HG03520 (cell line): ENCODE data around the gene TMEM59L.
A peak's percentile ranks its signal among the peaks of the same experiment; 100 is the strongest.
"Not testable (repeated sequence)": the region's sequence is repeated elsewhere in the genome, so short reads cannot be mapped to it uniquely, and the experiment has no call there.

Source experiments
- ATAC-seq: cut with Tn5 transposase; IDR thresholded peaks from one replicate; pipeline ENCODE4 v1.9.1; 2021; ENCODE audit warnings: mild to moderate bottlenecking, moderate library complexity; ENCODE audit not compliant: unreplicated experiment

TMEM59L gene

DNA sequence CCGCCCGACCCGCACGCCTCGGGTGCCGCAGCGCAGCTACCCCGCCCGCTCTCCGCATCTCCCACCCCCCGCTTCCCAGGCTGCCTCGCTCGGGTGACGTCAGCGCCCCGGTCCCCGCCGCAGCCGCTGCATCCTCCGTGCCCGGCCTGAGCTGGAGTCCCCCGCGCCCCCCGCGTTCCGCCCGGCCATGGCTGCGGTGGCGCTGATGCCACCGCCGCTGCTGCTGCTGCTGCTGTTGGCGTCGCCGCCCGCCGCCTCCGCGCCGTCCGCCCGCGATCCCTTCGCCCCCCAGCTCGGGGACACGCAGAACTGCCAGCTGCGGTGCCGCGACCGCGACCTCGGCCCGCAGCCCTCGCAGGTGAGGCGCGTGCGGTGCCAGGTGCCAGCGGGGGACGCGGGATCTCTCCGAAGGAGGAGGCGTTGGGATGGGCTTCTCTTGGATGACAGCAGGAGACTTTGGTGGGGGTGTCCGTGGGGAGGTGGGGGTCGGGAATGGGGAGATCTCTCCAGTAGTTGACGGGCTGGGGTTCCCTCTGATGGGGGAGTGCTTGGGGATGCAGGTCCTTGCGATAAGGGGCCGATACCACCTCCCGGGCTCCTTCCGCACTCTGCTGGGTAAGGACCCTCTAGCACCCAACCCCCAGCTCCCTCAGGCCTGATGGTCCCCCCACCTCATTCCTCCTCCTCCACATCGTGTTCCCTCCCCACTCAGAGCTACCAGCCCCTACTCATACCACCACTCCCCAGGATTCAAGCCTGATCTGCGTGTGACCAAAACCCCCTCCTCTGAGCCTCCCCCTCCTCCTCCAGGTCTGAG, at the start of gene TMEM59L:
TMEM59L (plus strand) TSS at position 99 of the 817 bp plus-strand sequence; CDS start at position 188, 89 bp downstream.
- ATAC-seq = no peak

DNA sequence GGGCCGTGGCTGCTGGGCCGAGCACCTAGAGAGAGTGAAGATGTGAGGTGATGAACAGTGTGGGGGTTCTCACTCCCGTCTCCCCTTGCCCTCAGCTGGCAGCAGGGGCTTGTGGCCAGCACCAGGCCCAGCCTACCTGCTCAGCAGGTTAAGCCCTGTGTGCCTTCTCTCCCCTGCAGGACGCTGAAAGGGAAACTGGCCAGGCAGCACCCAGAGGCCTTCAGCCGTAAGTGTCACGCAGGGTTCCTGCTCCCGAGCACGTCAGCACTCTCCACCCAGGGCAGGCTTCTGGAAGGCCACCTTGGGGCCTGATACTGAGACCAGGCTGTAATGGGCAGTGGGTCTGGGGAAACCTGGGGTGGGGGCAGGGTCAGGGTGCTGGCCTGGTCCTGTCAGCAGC, 45.7 kb upstream of the TMEM59L start:
- ATAC-seq = no peak

DNA sequence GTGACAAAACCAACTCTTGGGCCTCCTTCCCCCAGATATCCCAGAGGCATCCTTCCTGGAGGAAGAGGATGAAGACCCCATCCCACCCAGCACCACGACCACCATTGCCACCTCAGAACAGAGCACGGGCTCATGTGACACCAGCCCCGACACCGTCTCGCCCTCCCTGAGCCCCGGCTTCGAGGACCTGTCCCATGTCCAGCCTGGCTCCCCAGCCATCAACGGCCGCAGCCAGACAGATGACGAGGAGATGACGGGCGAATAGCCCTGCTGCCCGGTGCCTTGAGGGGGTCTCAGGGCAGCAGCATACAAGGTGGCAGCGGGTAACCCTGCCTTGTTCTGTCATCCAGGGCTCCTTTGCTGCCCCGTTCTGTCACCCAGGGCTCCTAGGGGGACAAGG, 44.3 kb upstream of the TMEM59L start:
- ATAC-seq = no peak

DNA sequence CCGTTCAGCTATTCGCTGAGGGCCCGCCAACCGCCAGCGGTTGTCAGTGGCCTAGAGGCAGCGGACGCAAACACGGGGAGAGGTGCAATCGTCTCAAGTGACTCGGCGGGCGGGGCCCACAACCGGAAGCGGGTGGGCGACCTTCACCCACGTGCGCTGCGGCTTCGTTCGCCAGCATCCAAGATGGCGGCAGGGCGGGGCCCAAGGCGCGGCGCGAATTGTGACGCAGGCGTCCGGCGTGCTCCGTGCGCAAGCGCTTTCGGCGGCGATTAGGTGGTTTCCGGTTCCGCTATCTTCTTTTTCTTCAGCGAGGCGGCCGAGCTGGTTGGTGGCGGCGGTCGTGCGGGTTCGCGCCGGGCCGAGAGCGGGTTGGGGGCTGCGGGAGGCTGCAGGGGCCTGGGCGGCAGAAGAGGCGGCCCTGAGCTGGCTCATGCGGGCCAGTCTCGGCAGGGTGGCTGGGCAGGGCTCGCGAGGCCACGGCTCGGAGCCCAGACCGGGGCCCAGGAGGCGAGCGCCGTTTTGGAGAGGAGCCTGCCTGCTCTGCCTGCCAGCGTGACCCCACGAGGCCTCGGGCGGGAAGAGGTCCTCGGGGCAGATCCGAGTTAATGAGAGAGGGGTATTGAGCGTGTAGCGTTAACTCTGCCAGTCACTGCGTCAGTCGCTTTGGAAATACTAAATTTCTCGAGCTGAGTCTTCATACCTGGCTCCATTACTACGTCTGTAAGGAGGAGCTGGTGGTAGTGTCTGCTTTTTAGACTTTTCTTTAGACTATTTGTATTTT, 40.9 kb upstream of the TMEM59L start, which contains the start of gene UBA52:
UBA52 (plus strand) TSS at position 294 of the 781 bp plus-strand sequence. CDS start 1,444 bp downstream, outside the sequence.
- peak; percentile 87 for ATAC-seq

DNA sequence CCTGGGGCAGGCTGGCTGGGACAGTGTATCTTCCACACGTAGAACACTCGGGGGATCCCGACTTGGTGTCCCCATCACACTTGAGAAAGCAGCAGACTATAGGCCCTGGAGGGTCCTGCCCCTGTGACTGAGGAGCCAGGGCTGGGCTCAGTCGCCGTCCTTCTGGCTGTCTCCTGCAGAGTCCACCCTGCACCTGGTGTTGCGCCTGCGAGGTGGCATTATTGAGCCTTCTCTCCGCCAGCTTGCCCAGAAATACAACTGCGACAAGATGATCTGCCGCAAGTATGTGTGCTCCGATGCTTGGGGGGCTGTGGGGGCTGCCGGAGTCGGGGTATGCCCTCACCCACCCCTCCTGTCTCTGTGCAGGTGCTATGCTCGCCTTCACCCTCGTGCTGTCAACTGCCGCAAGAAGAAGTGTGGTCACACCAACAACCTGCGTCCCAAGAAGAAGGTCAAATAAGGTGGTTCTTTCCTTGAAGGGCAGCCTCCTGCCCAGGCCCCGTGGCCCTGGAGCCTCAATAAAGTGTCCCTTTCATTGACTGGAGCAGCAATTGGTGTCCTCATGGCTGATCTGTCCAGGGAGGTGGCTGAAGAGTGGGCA, 37.9 kb upstream of the TMEM59L start:
- no peak for ATAC-seq

DNA sequence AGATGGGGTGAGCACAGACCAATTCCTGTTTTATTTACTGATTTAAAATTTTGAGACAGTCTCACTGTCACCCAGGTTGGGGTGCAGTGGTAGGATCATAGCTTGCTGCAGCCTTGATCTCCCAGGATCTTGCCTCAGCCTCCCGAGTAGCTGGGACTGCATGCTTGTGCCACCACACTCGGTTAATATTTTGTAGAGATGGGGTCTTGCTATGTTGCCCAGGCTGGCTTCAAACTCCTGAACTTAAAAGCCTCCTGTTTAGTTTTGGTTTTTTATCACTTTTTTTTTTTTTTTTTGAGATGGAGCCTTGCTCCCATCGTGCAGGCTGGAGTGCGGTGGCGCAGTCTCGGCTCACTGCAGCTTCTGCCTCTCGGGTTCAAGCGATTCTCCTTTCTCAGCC, 36.3 kb upstream of the TMEM59L start:
- ATAC-seq = no peak

DNA sequence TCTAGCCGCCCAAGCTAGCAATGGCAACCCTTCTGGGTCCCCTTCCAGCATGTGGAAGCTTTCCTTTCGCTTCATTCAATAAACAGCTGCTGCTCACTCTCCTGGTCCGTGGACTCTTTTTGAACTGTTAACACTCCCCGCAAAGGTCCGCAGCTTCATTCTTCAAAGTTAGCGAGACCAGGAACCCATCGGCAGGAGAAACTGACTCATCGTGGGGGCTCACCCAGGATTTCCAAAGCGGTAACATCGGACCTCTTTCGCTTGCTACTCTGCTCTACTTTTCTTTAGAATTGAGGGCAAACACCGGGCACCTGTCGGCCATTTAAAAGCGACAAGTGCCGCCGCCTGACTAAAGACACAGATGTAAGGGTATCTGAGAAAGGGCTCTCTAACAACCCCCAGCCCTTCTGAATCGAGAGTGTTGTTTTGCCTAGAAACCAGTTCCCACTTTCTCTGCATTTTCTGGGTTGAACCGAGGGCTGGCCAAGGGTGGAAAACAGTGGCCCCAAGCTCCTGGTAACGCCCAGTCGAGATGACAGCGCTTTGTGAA, 35.2 kb upstream of the TMEM59L start:
- no peak for ATAC-seq

DNA sequence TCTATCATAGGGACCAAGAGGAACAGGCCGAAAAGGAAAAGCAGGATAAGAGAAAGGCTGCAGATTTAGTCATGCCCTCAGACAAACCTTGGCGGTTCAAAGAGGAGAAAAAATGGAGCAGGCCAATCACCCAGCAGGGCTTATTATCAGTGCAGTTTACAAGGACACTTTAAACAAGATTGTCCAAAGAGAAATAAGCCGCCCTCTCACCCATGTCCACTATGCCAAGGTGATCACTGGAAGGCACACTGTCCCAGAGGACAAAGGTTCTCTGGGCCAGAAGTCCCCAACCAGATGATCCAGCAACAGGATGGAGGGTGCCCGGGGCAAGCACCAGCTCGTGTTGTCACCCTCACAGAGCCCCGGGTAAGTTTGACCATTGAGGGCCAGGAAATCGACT, 32.4 kb upstream of the TMEM59L start:
- no peak for ATAC-seq

DNA sequence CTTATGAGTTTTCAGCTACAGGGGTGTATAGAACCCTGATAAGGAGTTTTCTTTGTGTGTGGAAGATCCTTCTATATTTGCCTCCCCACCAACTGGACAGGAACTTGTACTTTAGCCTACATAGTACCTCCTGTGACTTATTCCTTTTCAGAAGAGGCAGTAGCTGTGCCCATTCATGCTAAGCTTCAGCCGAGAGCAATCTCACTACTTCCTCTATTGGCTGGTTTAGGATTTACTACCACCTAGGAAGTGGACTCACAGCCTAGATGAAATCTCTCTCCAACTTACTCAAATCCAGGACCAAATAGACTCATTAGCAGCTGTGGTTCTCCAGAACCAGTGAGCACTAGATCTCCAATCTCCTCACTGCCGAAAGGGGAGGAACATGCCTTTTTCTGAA, 26.4 kb upstream of the TMEM59L start:
- no peak for ATAC-seq

DNA sequence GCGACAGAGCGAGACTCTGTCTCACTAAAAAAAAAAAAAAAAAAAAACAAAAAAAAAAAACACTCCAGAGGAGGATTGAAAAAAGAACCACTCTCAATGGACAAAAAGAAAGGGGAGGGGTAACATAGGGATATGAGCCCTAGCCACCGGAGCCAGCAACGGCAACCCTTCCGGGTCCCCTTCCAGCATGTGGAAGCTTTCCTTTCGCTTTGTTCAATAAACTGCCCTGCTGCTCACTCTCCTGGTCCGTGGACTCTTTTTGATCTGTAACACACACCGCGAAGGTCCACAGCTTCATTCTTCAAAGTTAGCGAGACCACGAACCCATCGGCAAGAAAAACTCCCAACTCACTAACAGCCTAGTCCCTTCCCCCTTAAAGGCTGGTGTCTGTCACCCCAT, 25.1 kb upstream of the TMEM59L start:
- ATAC-seq = no peak

DNA sequence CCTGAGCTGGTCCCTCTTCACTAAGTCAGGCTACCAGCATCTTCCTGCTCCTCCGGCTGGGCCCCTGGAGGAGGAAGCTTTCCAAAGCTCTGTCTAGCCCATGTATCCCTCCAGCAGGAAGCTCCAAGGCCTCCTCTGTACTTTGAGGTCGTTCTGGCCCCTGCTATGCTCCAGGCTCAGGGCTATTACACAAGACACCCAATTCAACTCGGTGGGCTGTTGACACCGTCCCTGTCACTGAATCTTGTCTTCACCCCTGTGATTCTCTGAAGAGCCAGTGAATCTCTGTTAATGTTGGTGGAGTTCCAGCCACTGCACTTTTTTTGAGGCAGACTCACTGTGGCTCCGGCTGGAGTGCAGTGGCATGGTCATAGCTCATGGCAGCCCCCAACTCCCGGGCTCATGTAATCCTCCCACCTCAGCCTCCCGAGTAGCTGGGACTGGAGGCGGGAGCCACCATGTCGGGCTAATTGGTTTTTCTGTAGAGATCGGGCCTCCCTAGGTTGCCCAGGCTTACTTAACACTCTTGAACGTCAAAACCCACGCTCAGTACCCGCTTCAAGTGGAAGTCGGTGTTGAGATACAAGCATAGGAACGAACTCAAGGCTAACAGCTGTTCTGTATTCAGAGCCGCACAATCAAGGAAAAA, 24.6 kb upstream of the TMEM59L start:
- no peak for ATAC-seq

DNA sequence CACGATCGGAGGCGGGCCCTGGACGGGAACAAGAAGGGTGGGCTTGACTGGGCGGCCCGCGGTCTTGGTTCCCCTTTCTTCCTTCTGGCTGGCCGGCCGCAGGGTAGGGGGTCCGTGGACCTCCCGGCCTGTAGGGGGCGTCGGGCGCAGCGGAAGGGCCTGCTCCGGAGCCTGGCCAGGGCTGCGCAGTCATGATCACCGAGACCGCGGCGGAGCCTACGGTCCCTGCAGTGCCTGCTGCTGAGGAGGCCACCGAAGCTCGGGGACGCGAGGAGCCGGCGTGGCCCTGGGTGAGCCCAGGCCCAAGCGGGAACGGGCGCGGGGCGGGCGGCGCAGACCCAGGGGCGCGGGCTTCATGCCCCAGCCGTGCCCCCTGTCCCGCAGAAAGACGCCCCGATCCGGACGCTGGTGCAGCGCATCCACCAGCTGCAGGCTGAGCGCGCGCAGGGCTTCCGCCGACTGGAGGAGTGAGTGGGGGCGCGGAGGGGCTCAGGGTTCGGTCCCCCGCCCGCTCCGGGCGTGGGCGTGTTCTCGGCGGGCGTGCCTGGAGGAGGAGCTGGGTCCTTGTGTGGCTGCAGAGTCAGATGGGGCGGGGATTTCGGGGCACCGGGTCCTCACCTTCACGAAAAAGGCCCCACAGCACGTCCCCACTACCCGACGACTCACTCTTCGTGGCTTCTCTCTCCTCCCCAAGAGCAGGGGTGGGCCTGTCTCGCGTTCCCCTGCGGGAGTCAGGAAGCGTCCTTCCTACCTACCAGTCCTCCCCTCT, 23.9 kb upstream of the TMEM59L start, which contains the start of gene REX1BD:
REX1BD (plus strand) TSS at position 188 of the 769 bp plus-strand sequence; CDS start at position 192, 4 bp downstream.
- ATAC-seq = peak; percentile 51

DNA sequence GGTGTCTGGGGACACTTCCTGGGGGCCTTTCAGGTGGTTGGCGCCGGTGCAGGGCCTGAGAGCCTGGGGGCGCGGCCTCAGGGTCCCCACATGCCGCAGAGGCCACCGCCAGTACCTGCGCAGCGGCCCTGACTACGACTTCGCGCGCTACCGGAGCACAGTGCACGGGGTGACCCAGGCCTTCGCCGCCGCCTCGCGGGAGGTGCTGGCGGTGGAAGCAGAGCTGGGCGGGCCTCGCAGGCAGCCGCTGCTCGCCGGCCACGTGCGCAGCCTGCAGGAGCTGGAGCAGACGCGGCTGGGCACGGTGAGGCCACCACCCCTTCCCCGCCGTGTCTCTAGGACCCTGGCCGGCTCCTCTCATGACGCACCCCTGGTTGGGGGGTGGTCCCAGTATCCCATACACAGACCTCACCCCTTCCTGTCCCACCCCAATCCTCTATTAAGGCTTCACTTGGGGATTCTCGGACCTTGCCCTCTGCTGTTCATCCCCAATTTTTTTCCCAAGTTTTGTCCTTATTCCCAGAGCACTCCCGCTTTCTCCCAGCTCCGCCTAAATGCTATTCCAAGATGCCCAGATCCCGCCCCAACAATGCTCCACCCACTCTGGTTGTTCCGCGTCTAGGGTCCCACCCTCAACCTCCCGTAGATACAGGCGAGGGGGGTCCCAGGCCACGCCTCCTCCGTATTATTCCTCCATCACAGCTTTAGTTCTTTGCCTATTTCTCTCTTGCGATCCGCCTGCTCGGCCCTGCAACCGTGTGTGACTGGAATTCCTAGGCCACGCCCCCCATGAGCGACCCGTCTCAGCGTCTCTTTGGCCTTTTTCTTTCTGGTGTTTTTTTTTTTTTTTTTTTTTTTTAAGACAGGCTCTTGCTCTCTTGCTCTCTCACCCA, 23.0 kb upstream of the TMEM59L start:
- peak; percentile 24 for ATAC-seq

DNA sequence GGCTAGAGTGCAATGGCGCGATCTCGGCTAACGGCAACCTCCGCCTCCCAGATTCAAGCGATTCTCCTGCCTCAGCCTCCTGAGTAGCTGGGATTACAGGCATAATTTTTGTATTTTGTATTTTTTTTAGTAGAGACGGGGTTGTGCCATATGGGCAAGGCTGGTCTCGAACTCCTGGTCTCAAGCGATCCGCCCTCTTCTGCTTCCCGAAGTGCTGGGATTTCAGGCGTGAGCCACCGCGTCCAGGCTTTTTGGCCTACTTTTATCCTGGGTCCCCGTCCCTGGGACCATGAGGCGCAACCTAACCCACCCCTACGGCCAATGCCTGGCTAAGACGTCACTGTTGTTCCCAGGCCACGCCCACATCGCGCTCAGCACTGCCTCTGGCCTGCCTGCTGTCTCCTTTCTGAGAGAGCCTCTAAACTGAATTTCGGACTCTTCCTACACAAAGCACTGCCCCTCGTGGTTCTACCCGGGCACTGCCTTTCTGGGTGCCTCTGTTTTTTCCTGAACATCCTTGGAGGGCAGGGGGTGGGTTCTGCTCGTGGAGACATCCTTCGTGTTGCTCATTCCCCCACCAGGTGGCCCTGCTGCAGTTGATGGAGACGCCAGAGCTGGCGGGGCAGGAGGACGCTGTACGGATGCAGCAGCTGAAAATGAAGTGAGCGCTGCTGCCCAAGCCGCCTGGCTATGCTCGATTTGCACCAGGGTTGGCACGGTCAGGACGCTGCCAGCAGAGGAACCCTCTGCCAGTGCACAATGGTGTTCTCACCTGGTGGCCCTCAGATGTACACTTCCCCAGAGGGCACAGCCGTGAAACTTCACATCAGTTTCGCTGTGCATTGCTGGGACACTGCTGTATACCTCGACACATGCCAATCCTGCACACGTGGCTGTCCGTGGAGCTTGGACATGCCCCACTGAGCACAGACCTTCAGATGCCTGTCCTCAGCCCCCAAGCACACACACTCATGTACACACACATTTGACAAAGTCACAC, 22.1 kb upstream of the TMEM59L start:
- ATAC-seq = no peak

DNA sequence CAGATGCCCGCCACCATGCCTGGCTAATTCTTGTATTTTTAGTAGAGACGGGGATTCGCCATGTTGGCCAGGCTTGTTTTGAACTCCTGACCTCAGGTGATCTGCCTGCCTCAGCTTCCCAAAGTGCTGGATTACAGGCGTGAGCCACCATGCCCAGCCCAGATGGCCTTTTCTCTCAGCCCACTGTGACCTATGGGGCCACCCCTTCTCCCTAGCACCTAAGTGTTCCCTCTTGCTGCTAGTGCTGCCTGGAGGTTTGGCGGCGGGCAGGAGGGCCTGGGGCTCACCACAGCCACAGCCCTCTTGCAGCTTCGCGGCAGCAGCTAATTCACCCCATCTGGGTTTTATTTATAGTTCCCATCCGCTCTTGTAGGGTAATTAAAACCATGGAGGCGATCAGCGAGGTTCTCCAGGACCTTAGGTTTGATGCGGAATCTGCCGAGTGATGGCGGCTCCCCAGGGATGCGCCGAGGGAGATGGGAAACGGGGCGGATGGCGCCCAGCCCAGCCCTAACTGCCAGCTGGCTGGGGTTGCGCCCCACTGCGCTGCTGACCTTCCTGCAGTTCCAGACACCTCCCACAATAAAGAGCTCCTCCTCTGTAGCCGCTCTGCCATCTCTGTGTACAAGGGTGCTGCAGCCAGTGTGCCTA, 20.8 kb upstream of the TMEM59L start:
- no peak for ATAC-seq

DNA sequence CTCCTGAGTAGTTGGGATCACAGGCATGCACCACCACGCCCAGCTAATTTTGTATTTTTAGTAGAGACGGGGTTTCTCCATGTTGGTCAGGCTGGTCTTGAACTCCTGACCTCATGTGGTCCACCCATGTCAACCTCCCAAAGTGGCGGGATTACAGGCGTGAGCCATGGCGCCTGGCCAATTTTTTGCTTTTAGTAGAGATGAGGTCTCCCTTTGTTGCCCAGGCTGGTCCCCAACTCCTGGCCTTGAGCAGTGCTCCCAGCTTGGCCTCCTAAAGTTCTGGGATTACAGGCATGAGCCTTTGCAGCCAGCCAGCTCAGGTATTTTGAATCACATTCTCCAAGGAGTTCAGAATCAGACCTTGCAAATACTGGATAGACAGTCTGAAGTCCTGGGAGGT, 19.9 kb upstream of the TMEM59L start:
- not testable (repeated sequence) for ATAC-seq
